Inflammatory macrophage (primary cell): ENCODE results near the gene SNHG17.
"Not testable (repeated sequence)": the region's sequence is repeated elsewhere in the genome, so short reads cannot be mapped to it uniquely, and the experiment has no call there.

Experiments
- DNase-seq, 2 donors: peaks; one replicate each; pipeline ENCODE4 v3.0.0-alpha.2; 2020 to 2022

The SNHG17 gene

DNA sequence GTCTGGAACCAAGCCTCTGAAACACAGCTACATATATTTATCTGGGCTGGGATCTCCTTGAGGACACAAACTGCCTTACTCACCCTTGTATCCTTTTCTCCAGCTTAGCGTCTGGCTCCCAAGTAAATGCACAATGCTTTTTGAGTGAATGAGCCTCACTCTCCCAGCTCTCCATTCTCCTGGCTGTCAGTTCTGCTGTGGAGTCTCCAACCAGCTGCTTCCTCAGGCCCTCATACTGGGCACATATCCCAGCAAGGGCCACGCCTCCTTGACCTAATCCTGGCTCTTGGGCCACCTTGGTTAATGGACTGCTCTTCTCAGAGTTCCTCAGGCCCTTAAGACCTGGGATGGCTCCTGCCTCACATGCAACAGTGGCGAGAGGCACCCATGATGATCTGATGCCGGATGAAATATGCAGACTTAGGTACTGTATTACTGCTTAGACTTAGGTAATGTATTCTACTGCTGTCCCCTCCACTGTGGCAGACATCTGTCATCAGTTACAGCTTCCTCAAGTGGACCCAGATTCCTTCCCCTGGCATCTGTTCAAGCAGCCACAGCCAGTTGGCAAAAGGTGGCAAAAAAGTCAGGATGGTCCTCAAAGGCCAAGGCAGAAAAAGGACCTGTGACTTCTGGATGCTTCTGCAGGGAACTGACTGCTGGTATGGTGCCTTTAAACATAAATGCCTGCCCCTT, 16.5 kb downstream of the SNHG17 start:
- DNase-seq: no peak

DNA sequence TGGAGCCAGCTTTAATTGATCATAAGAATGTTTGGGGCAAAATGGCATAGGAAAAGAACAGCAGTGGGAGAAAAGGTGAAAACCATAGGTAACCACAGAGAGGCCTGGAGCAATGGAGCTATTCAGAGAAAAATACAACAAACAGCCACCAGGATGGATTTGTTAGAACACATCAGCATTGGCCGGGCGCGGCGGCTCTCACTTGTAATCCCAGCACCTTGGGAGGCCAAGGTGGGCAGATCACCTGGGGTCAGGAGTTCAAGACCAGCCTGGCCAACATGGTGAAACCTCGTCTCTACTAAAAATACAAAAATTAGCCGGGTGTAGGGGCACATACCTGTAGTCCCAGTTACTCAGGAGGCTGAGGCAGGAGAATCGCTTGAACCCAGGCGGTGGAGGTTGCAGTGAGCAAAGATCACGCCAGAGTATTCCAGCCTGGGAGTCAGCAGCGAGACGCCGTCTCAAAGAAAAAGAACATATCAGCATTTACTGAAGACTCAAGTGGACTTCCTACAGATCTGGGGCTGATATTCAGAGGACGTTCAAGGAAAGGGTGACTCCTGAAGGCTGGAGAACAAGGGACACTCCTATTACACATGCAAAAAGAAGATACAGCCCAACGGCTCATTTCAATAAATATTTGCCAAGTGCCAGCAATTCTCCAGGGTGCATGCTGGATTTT, 20.2 kb downstream of the SNHG17 start:
- DNase-seq: no peak

DNA sequence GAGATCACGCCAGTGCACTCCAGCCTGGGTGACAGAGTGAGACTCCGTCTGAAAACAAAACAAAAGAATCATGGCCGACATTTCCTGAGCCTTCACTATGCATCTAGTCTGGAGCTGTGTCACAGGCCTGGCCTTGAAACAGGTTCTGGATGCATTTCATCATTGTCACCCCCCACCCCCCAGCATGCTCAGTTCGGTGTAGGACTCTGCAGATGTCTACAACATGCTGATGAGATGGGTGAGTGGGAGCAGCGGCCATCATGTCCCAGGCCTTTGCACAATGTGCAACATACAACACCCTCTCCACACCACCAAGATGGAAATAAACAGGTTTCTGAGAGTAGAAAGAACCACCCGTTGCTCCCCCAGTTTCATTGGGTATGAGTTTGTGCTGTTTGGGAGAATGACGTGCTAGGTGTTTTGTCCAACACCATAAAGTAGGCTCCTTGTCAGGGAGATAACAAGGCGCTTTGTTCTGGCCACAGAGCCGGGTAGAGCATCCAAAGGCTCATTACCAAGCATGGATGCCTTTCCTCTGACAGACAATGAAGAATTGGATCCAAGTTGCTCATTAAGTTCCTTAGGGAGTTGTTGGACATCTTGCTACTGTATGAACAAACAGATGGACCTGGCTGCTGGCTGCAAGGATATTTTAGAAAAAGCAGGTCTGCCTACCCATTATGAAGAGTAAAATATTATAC, 22.1 kb downstream of the SNHG17 start:
- DNase-seq: no peak

DNA sequence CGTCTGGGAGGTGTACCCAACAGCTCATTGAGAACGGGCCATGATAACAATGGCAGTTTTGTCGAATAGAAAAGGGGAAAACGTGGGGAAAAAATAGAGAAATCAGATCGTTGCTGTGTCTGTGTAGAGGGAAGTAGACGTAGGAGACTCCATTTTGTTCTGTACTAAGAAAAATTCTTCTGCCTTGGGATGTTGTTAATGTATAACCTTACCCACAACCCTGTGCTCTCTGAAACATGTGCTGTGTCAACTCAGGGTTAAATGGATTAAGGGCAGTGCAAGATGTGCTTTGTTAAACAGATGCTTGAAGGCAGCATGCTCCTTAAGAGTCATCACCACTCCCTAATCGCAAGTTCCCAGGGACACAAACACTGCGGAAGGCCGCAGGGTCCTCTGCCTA, 27.3 kb downstream of the SNHG17 start:
- DNase-seq: not testable (repeated sequence)

GRCh38 chr20:38407321-38407720, 27.8 kb downstream of the SNHG17 start:
- no peak for DNase-seq

DNA sequence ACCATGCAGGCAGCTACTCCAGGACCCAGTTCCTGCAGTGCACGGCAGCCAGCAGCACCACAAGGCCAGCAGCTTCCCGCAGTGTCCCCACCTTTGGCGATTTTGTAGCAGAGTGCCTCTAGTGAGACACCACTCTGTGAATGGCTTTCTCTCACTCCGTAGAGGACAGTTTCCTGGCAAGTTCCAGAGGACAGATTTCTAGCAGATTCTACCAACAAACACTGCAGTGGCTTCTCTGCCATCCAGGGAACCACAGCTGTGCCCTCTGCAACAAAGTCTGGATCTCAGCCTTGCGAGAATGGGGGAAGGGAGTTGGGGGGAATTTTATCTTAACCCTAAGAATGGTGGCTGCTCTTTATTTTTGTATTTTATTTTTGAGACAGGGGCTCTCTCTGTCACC, 28.7 kb downstream of the SNHG17 start:
- DNase-seq: no peak

DNA sequence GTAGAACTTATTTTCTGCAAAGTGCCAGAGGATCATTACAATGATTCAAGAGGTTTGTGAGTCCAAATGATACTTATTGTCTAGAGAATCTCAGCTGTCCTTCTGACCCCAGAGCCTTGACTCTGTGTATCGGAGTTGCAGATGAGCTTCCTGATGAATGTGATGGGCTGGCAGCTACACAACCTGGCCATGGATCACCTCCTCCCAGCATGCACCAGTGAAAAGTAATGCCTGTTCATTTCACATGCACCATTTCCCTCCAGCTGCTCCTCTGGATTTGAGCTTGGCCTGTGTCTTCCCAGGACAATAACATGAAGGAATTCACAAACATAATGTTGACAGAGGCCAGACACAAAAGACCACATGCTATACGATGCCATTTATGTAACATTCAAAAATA, 30.0 kb downstream of the SNHG17 start:
- DNase-seq: no peak

DNA sequence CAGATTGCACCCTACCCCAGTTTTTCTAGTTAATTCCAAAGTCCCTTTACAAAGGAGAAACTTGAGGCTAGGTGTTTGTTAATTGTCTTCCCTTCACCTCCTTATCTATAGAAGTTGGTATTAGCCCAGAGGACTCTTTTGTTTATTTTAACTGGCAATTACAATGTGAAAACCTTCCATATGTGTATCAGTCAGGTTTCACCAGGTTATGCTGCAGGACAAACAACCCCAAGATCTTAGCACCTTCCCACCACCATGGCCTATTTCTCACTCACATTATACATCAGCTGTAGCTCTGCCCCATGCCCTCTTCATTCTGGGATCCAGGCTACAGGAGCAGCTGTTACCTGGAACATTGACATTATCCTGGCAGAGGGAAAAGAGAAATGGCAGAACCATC, 31.1 kb downstream of the SNHG17 start:
- DNase-seq: no peak

GRCh38 chr20:38402816-38403215, 32.3 kb downstream of the SNHG17 start:
- no peak for DNase-seq

GRCh38 chr20:38402089-38402488, 33.0 kb downstream of the SNHG17 start:
- DNase-seq: no peak

DNA sequence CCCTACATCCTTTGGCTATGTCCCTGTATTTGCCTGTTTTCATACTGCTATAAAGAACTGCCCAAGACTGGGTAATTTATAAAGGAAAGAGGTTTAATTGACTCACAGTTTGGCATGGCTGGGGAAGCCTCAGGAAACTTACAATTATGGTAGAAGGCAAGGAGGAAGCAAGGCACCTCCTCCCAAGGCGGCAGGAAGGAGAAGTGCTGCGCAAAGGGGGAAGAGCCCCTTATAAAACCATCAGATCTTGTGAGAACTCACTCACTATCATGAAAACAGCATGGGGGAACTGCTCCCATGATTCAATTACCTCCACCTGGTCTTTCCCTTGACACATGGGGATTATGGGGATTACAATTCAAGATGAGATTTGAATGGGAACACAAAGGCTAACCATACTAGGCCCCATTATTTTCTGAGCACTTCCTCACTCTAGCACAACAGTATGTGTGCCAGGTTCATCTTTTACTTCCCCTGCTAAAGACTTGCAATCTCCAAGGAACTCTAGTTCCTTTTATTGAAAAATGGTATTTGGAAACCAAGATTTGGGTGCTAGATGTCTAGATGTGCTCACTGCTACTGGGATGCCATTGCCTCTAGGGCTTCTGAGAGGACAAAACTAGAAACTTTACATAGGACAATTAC, 39.3 kb downstream of the SNHG17 start:
- DNase-seq: peak; percentile 57 to 80

- DNase-seq: no peak
These were observed 40.0 kb downstream of the SNHG17 start for GRCh38 chr20:38395165-38395564.

DNA sequence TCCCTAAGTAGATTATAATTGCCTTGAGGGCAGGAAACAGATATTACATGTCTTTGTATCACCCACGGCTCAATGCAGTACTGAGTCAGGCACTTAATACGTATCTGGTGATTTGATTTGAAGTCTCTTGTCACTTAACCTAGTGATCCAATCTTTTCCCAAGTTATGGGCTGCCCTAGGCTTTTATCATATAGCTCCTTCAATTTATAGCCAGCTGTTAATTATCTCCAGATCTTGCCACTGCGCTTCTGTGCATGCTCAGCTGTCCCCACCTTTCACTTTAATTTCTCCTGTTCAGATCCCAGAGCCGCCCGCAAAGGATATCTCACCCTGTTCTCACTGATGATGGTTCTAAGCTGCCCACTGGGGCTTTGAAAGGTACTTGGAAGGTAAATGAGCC, 41.9 kb downstream of the SNHG17 start:
- no peak for DNase-seq

GRCh38 chr20:38392356-38392755, 42.8 kb downstream of the SNHG17 start:
- no peak for DNase-seq

- DNase-seq: peak in 1 of 2 donors; percentile 24
These were observed 47.2 kb downstream of the SNHG17 start for GRCh38 chr20:38387953-38388352.

DNA sequence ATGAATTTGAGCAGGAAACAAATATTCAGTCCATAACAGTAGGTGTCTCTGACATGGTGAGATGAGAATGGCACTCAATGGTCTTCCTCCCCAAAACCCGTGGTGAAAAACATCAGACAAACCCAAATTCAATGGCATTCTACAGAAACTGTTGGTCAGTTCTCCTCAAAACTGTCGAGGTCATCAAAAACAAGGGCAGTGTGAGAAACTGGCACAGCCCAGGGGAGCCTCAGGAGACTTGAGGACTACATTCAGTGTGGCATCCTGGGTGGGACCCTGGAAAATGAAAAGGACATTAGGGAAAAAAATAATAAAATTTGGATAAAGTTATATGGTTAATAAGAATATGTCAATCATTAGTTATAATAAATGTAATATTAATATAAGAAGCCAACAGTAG, 48.3 kb downstream of the SNHG17 start:
- DNase-seq: no peak

DNA sequence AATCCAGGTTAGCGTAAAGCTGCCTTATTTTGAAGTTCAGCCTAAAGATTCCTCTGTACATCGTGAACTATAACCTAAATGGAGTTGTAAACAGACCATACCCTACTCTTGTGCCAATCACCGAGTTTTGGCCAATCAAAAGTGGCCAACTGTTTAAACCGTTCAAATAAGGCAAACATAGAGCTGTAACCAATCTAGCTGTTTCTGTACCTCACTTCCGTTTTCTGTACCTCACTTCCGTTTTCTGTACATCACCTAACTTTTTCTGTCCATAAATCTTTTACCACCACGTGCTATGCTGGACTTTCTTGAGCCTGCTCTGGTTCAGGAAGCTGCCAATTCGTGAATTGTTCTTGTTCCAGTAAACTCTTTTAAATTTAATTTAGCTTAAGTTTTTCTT, 49.1 kb downstream of the SNHG17 start:
- DNase-seq: no peak

DNA sequence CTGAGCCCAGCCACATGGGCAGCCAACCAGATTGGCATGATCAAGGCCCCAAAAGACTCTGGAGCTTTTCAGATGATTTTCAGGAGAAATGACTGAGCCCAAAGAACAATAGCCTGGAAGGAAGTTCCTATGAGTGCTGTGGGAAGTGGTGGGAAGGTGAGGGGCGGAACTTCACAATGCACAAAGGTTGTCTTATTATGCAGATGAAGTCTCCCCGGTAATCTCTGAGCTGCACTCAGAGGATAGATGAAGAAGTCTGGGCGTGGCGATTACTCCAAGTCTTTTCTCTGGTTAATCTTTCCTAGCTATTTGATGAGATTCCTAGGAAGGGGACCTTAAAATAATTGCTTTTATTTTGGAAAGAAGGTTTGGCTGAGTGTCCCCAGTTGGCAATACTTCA, 52.0 kb downstream of the SNHG17 start:
- DNase-seq: no peak

- DNase-seq: not testable (repeated sequence)
These were observed 57.3 kb downstream of the SNHG17 start for GRCh38 chr20:38377838-38378237.

DNA sequence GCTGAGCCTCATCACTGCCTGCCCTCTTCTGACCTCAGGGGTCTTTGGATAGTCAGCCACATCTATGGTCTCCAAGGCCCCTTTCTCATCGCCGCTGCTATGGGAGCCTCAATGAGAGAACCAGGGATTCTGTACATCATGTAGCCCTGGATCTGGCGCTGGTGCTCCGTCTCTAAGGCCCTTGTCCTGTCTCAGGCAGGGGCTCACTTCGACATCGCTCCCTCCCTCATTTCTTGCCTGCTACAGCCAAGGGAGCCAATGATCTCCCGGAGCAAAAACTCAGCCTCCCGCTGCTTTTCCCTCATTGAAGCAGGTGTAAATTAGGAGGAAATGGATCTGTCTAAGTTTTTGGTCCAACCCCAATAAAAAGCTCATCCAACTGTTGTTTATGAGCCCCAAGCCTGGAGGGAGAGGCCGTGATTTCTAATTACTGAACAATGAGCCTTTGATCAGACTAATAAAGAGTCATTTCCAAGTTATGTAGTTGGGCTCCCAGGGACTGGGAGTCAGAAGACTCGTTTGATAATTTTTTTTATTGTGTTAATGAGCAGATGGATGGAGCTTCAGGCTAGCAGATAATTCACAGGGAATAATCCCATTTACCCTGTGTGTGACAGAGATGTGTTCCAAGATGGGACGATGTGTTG, 58.0 kb downstream of the SNHG17 start:
- DNase-seq: no peak

GRCh38 chr20:38373898-38374297, 61.2 kb downstream of the SNHG17 start:
- DNase-seq: no peak

- DNase-seq: no peak
These were observed 61.8 kb downstream of the SNHG17 start for GRCh38 chr20:38373231-38373867.
